H9 (cell line): Measurements from ENCODE around the gene IL1RAPL1. TPM values are rescaled to one million over a fixed set of nuclear protein-coding genes. Genes with fewer than 3 reads are reported as not detected.

ENCODE experiments used
- DNase-seq: peaks from one replicate; pipeline ENCODE4 v3.0.0-alpha.2; 2017
- H2AFZ ChIP-seq: one replicate; pipeline ENCODE4 v1.6.1; 2013; ENCODE audit warnings: mild to moderate bottlenecking, low read length, control low read depth, moderate library complexity
- H2AK5ac ChIP-seq: 2 replicates; pipeline ENCODE4 v1.6.1; 2013; ENCODE audit warnings: low read length, control low read depth, mixed read lengths; ENCODE audit not compliant: insufficient read length
- H2BK120ac ChIP-seq: one replicate; pipeline ENCODE4 v1.6.1; 2013; ENCODE audit warnings: low read depth, mild to moderate bottlenecking, low read length, control low read depth, inconsistent platforms; ENCODE audit not compliant: poor library complexity, severe bottlenecking
- H2BK12ac ChIP-seq: 2 replicates; pipeline ENCODE4 v1.6.1; 2013; ENCODE audit warnings: low read length, control low read depth, mixed read lengths, low read depth; ENCODE audit not compliant: insufficient read length
- H2BK15ac ChIP-seq: 2 replicates; pipeline ENCODE4 v1.6.1; 2013; ENCODE audit warnings: low read depth, low read length, control low read depth
- H2BK20ac ChIP-seq: one replicate; pipeline ENCODE4 v1.6.1; 2013; ENCODE audit warnings: low read depth, mild to moderate bottlenecking, low read length, control low read depth, inconsistent platforms; ENCODE audit not compliant: poor library complexity, severe bottlenecking
- H2BK5ac ChIP-seq: 2 replicates; pipeline ENCODE4 v1.6.1; 2013; ENCODE audit warnings: low read length, control low read depth, mixed read lengths; ENCODE audit not compliant: insufficient read length
- H3K14ac ChIP-seq: 2 replicates; pipeline ENCODE4 v1.6.1; 2013; ENCODE audit warnings: low read length, control low read depth; ENCODE audit not compliant: insufficient read depth
- H3K18ac ChIP-seq: 2 replicates; pipeline ENCODE4 v1.6.1; 2013; ENCODE audit warnings: low read depth, mild to moderate bottlenecking, mixed read lengths, low read length, control low read depth; ENCODE audit not compliant: insufficient read length
- H3K23ac ChIP-seq: 2 replicates; pipeline ENCODE4 v1.6.1; 2013; ENCODE audit warnings: low read length, control low read depth, mixed read lengths, low read depth; ENCODE audit not compliant: insufficient read length
- H3K23me2 ChIP-seq: 2 replicates; pipeline ENCODE4 v1.6.1; 2013; ENCODE audit warnings: low read depth, mild to moderate bottlenecking, mixed read lengths, low read length, control low read depth; ENCODE audit not compliant: insufficient read length, poor library complexity, severe bottlenecking
- H3K27ac ChIP-seq: 2 replicates; pipeline ENCODE4 v1.5.1; 2013; ENCODE audit warnings: low read length, control low read depth, mixed read lengths, low read depth; ENCODE audit not compliant: insufficient read length
- H3K27me3 ChIP-seq: 2 replicates; pipeline ENCODE4 v1.6.1; 2013; ENCODE audit warnings: low read length, control low read depth, inconsistent platforms; ENCODE audit not compliant: insufficient read depth
- H3K4ac ChIP-seq: 2 replicates; pipeline ENCODE4 v1.6.1; 2013; ENCODE audit warnings: low read depth, mild to moderate bottlenecking, control low read depth, inconsistent platforms, low read length, moderate library complexity
- H3K4me1 ChIP-seq: 2 replicates; pipeline ENCODE4 v1.6.1; 2013; ENCODE audit warnings: low read length, control low read depth, inconsistent platforms; ENCODE audit not compliant: insufficient read depth
- H3K4me2 ChIP-seq: 2 replicates; pipeline ENCODE4 v1.6.1; 2013; ENCODE audit warnings: low read length, control low read depth, mixed read lengths; ENCODE audit not compliant: insufficient read length, insufficient read depth
- H3K56ac ChIP-seq: 2 replicates; pipeline ENCODE4 v1.6.1; 2013; ENCODE audit warnings: low read depth, mild to moderate bottlenecking, mixed read lengths, low read length, control low read depth; ENCODE audit not compliant: insufficient read length
- H3K79me1 ChIP-seq: 2 replicates; pipeline ENCODE4 v1.6.1; 2013; ENCODE audit warnings: low read depth, mild to moderate bottlenecking, moderate library complexity, low read length, control low read depth, inconsistent platforms; ENCODE audit not compliant: insufficient read depth, poor library complexity, severe bottlenecking
- H3K79me2 ChIP-seq: 2 replicates; pipeline ENCODE4 v1.6.1; 2013; ENCODE audit warnings: low read length, control low read depth, inconsistent platforms; ENCODE audit not compliant: insufficient read depth
- H3K9ac ChIP-seq: 2 replicates; pipeline ENCODE4 v1.6.1; 2013; ENCODE audit warnings: low read length, control low read depth, mixed read lengths; ENCODE audit not compliant: insufficient read length; ENCODE audit errors: extremely low read depth
- H3K9me3 ChIP-seq: one replicate; pipeline ENCODE4 v1.6.1; 2013; ENCODE audit warnings: low read depth, low read length, inconsistent platforms; ENCODE audit not compliant: control insufficient read depth
- H3T11ph ChIP-seq: one replicate; pipeline ENCODE4 v1.6.1; 2013; ENCODE audit warnings: mild to moderate bottlenecking, low read length, control low read depth, inconsistent platforms
- H4K20me1 ChIP-seq: one replicate; pipeline ENCODE4 v1.6.1; 2013; ENCODE audit not compliant: control insufficient read depth, insufficient read length, insufficient read depth
- H4K5ac ChIP-seq: 2 replicates; pipeline ENCODE4 v1.6.1; 2013; ENCODE audit warnings: low read depth, mild to moderate bottlenecking, mixed read lengths, low read length, control low read depth; ENCODE audit not compliant: insufficient read length
- H4K8ac ChIP-seq: replicated peaks from 2 replicates; pipeline ENCODE4 v1.6.1; 2013; ENCODE audit warnings: low read length, control low read depth, mixed read lengths, low read depth; ENCODE audit not compliant: insufficient read length
- H4K91ac ChIP-seq: 2 replicates; pipeline ENCODE4 v1.6.1; 2013; ENCODE audit warnings: low read depth, mild to moderate bottlenecking, moderate library complexity, mixed read lengths, low read length, control low read depth; ENCODE audit not compliant: insufficient read length
- H3K27ac Mint-ChIP-seq, 3 experiments: 2 replicates in 2 of 3; 3 replicates in 1 of 3; pipeline ENCODE4 v1.8.0; 2020 to 2021; ENCODE audit warnings: mixed read lengths in 3 of 3, mild to moderate bottlenecking in 1 of 3, moderate library complexity in 1 of 3
- H3K27me3 Mint-ChIP-seq: 2 replicates; pipeline ENCODE4 v1.8.0; 2021; ENCODE audit warnings: low read depth, mild to moderate bottlenecking, moderate library complexity, mixed read lengths
- H3K36me3 Mint-ChIP-seq, 3 experiments: 2 replicates in 2 of 3; 3 replicates in 1 of 3; pipeline ENCODE4 v1.8.0; 2020 to 2021; ENCODE audit warnings: low read depth in 3 of 3, mixed read lengths in 3 of 3; ENCODE audit not compliant: insufficient read depth in 1 of 3
- H3K4me1 Mint-ChIP-seq, 2 experiments: 2 replicates each; pipeline ENCODE4 v1.8.0; 2020; ENCODE audit warnings: mixed read lengths in 2 of 2
- H3K4me3 Mint-ChIP-seq, 2 experiments: 2 replicates in 1 of 2; 3 replicates in 1 of 2; pipeline ENCODE4 v1.8.0; 2020 to 2021; ENCODE audit warnings: mild to moderate bottlenecking in 2 of 2, mixed read lengths in 2 of 2, moderate library complexity in 1 of 2
- H3K9me3 Mint-ChIP-seq, 2 experiments: 2 replicates in 1 of 2; 3 replicates in 1 of 2; pipeline ENCODE4 v1.8.0; 2020; ENCODE audit warnings: mild to moderate bottlenecking in 2 of 2, mixed read lengths in 2 of 2, moderate library complexity in 1 of 2
- CTCF ChIP-seq: fragments of 200-600 bp; sonication (generic); conservative IDR thresholded peaks from 3 replicates; pipeline ENCODE4 v1.8.0; 2021; ENCODE audit warnings: antibody characterized with exemption, mild to moderate bottlenecking
- WGBS: extraction: QIAGEN DNeasy Blood & Tissue Kit; methylation state at CpG from one replicate; pipeline ENCODE4 v1.1.7; 2013; ENCODE audit warnings: missing lambda C conversion rate, low lambda C conversion rate, mixed read lengths; ENCODE audit not compliant: insufficient read length; ENCODE audit errors: extremely low coverage; 5-methylcytosine and 5-hydroxymethylcytosine counted together
- total RNA-seq: library from RNA; stranded (reverse); gene quantifications from 2 replicates; pipeline ENCODE4 v1.2.1, GENCODE V29; 2021

The IL1RAPL1 gene
- total RNA-seq, 1 experiment from 2014 or later, result 0.31 TPM

GRCh38 chrX:29876733-29877132 lies 1289.5 kb downstream of the IL1RAPL1 start:
- H3K4me1 Mint-ChIP-seq, result no peaks in the 10 kb centered on the region
- H2AFZ ChIP-seq, result no peak overlapping the region
- no peaks in the 10 kb centered on the region for H3K23me2 ChIP-seq
- H3K14ac ChIP-seq, result no peak overlapping the region
- no peaks in the 10 kb centered on the region for H3K79me2 ChIP-seq
- no peak for DNase-seq
- WGBS, result no CpG with 5 or more reads among the region's 4 CpGs
- H3K9me3 ChIP-seq, result no peaks in the 10 kb centered on the region
- peaks cover 0 to 48% of the 10 kb centered on the region in 2 experiments; a peak in 4 of 5 replicates for H3K9me3 Mint-ChIP-seq
- no peak overlapping the region for H3K27ac Mint-ChIP-seq
- H4K8ac ChIP-seq, result no peak overlapping the region
- H2AK5ac ChIP-seq, result no peak overlapping the region
- H3K56ac ChIP-seq, result no peak overlapping the region
- H4K91ac ChIP-seq, result no peak overlapping the region
- H2BK12ac ChIP-seq, result no peak overlapping the region
- H3K27me3 ChIP-seq, result no peaks in the 10 kb centered on the region
- H3K79me1 ChIP-seq, result no peaks in the 10 kb centered on the region
- H3K27me3 Mint-ChIP-seq, result no peaks in the 10 kb centered on the region
- no peak for TF ChIP-seq CTCF
- H2BK15ac ChIP-seq, result no peak overlapping the region
- no peaks in the 10 kb centered on the region for H3K4me1 ChIP-seq
- no peak overlapping the region for H3K27ac ChIP-seq
- H3K23ac ChIP-seq, result no peak overlapping the region
- H3K4me3 Mint-ChIP-seq, result no peak overlapping the region
- no peak overlapping the region for H3K4me2 ChIP-seq
- H2BK120ac ChIP-seq, result no peak overlapping the region
- H2BK5ac ChIP-seq, result no peak overlapping the region
- H3K4ac ChIP-seq, result no peak overlapping the region
- H4K5ac ChIP-seq, result no peak overlapping the region
- no peak overlapping the region for H3K9ac ChIP-seq
- H4K20me1 ChIP-seq, result no peaks in the 10 kb centered on the region
- no peak overlapping the region for H2BK20ac ChIP-seq
- H3K18ac ChIP-seq, result no peak overlapping the region
- no peak overlapping the region for H3T11ph ChIP-seq
- no peaks in the 10 kb centered on the region; a peak in 1 of 7 replicates for H3K36me3 Mint-ChIP-seq
